PC-3 (cell line): ENCODE results near the gene CHRNB2. TPM values are rescaled to one million over a fixed set of nuclear protein-coding genes. Genes with fewer than 3 reads are reported as not detected.

Source experiments
- ATAC-seq: fragments of 200-7000 bp; cut with Tn5 transposase; 2 replicates; pipeline ENCODE4 v1.9.1; 2020; ENCODE audit warnings: mild to moderate bottlenecking, moderate library complexity
- BruUV-seq: library from RNA; stranded (reverse); fragments of 400-500 nt; replicated peaks from 2 replicates; lab custom pipeline; 2021; lab: Mats Ljungman, UMichigan
- CTCF ChIA-PET: fragments of 300-600 bp; sonication (Branson Sonifier 250); formaldehyde crosslinking; loops from one replicate; lab custom pipeline; 2022; ENCODE audit warnings: antibody characterized with exemption; lab: Charles Lee
- POLR2A ChIA-PET: fragments of 300-600 bp; sonication (Branson Sonifier 250); formaldehyde crosslinking; loops from one replicate; lab custom pipeline; 2022; ENCODE audit warnings: antibody characterized with exemption; ENCODE audit not compliant: unreplicated experiment; lab: Charles Lee
- DNase-seq: peaks from one replicate; pipeline ENCODE4 v3.0.0-alpha.2; 2015
- H2AFZ ChIP-seq: fragments of 300-600 bp; sonication (generic); 2 replicates; pipeline ENCODE4 v1.6.0; 2016; ENCODE audit warnings: antibody characterized with exemption, low read length
- H3F3A ChIP-seq: fragments of 300-600 bp; sonication (generic); one replicate; pipeline ENCODE4 v1.6.0; 2017; ENCODE audit warnings: antibody characterized with exemption, low read length, control low read depth, mild to moderate bottlenecking; ENCODE audit not compliant: unreplicated experiment
- H3K27ac ChIP-seq: fragments of 300-600 bp; sonication (generic); 2 replicates; pipeline ENCODE4 v1.5.1; 2016; ENCODE audit warnings: mild to moderate bottlenecking, low read length
- H3K27me3 ChIP-seq: fragments of 300-600 bp; sonication (generic); 2 replicates; pipeline ENCODE4 v1.6.1; 2016; ENCODE audit warnings: low read length, mixed read lengths
- H3K36me3 ChIP-seq: fragments of 300-600 bp; sonication (generic); 2 replicates; pipeline ENCODE4 v1.6.1; 2016; ENCODE audit warnings: low read depth, mixed run types, low read length, mixed read lengths
- H3K4me1 ChIP-seq: fragments of 300-600 bp; sonication (generic); 2 replicates; pipeline ENCODE4 v1.5.1; 2016; ENCODE audit warnings: low read length; ENCODE audit not compliant: insufficient read depth
- H3K4me2 ChIP-seq: fragments of 300-600 bp; sonication (generic); 2 replicates; pipeline ENCODE4 v1.6.0; 2016; ENCODE audit warnings: low read length
- H3K4me3 ChIP-seq: fragments of 300-600 bp; sonication (generic); 2 replicates; pipeline ENCODE4 v1.5.1; 2016; ENCODE audit warnings: mild to moderate bottlenecking, low read length, mixed read lengths
- H3K79me2 ChIP-seq: fragments of 300-600 bp; sonication (generic); 2 replicates; pipeline ENCODE4 v1.6.1; 2017; ENCODE audit warnings: low read length, mixed read lengths
- H3K9ac ChIP-seq: fragments of 300-600 bp; sonication (generic); 2 replicates; pipeline ENCODE4 v1.6.0; 2016; ENCODE audit warnings: mild to moderate bottlenecking, low read length
- H3K9me2 ChIP-seq: fragments of 300-600 bp; sonication (generic); replicated peaks from 2 replicates; pipeline ENCODE4 v1.6.1; 2016; ENCODE audit warnings: mixed run types, low read length, mixed read lengths
- H3K9me3 ChIP-seq: fragments of 300-600 bp; sonication (generic); 2 replicates; pipeline ENCODE4 v1.6.1; 2016; ENCODE audit warnings: low read length, mixed read lengths
- H4K20me1 ChIP-seq: fragments of 300-600 bp; sonication (generic); 2 replicates; pipeline ENCODE4 v1.6.1; 2016; ENCODE audit warnings: low read length, mixed read lengths
- EZH2 ChIP-seq: fragments of 300-600 bp; sonication (generic); IDR thresholded peaks from one replicate; pipeline ENCODE4 v1.6.1; 2017; ENCODE audit warnings: antibody characterized with exemption, mild to moderate bottlenecking, low read length; ENCODE audit not compliant: unreplicated experiment
- EZH2phosphoT487 ChIP-seq: fragments of 300-600 bp; sonication (generic); IDR thresholded peaks from 2 replicates; pipeline ENCODE4 v1.6.1; 2018; ENCODE audit warnings: mild to moderate bottlenecking, antibody characterized with exemption, low read length, borderline replicate concordance
- intact Hi-C: fragments of 100-400 bp; cut with micrococcal nuclease; formaldehyde crosslinking; loops from 2 replicates; pipeline ENCODE4 v1.9.0; 2023
- total RNA-seq: library from RNA; depleted of rRNA; stranded (reverse); fragments of >200 nt; gene quantifications from 2 replicates; pipeline ENCODE4 v1.2.3, GENCODE V29; 2014
- TF ChIP-seq, protein P1 (sequence below): fragments of 300-600 bp; sonication (generic); conservative IDR thresholded peaks from 2 replicates; pipeline ENCODE4 v1.5.1; 2017; ENCODE audit warnings: antibody characterized with exemption, low read depth, mild to moderate bottlenecking, low read length

Gene CHRNB2
- total RNA-seq, 1 experiment from 2014 or later = not detected

- DNase-seq = no peak
- H3K79me2 ChIP-seq = peaks cover 98% of the 10 kb centered on the region
- peaks cover 7% of the 10 kb centered on the region for H3K4me1 ChIP-seq
- POLR2A ChIA-PET = no interaction called here
- H2AFZ ChIP-seq = no peak overlapping the region
- no peak overlapping the region for H3K4me3 ChIP-seq
- BruUV-seq = no TSS peak
- H3K27ac ChIP-seq = no peak overlapping the region
- H3K9me3 ChIP-seq = no peaks in the 10 kb centered on the region
- no peak for ATAC-seq
- H3K27me3 ChIP-seq = no peaks in the 10 kb centered on the region
- intact Hi-C loops = no loop called here
- TF ChIP-seq, protein P1, sequence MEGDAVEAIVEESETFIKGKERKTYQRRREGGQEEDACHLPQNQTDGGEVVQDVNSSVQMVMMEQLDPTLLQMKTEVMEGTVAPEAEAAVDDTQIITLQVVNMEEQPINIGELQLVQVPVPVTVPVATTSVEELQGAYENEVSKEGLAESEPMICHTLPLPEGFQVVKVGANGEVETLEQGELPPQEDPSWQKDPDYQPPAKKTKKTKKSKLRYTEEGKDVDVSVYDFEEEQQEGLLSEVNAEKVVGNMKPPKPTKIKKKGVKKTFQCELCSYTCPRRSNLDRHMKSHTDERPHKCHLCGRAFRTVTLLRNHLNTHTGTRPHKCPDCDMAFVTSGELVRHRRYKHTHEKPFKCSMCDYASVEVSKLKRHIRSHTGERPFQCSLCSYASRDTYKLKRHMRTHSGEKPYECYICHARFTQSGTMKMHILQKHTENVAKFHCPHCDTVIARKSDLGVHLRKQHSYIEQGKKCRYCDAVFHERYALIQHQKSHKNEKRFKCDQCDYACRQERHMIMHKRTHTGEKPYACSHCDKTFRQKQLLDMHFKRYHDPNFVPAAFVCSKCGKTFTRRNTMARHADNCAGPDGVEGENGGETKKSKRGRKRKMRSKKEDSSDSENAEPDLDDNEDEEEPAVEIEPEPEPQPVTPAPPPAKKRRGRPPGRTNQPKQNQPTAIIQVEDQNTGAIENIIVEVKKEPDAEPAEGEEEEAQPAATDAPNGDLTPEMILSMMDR = no peak
- no peak for TF ChIP-seq EZH2phosphoT487
- TF ChIP-seq EZH2 = no peak
- H3K9ac ChIP-seq = no peak overlapping the region
- no peaks in the 10 kb centered on the region for H3F3A ChIP-seq
- H3K9me2 ChIP-seq = no peaks in the 10 kb centered on the region
- H3K36me3 ChIP-seq = peaks cover 9% of the 10 kb centered on the region; the same call in 1 of the 2 replicates
- H3K4me2 ChIP-seq = no peak overlapping the region
- peaks cover 24% of the 10 kb centered on the region; the same call in 1 of the 2 replicates for H4K20me1 ChIP-seq
- CTCF ChIA-PET = no interaction called here
Observed at GRCh38 chr1:154622503-154623039, 55.0 kb downstream of the CHRNB2 start.

- Histone ChIP-seq H3K4me2 (no peak overlapping the region), H3F3A (no peaks in the 10 kb centered on the region), H3K27ac (no peak overlapping the region), H3K4me3 (no peak overlapping the region), H3K9me3 (no peaks in the 10 kb centered on the region), H3K79me2 (peaks cover 96% of the 10 kb centered on the region), H3K36me3 (peaks cover 9% of the 10 kb centered on the region; the same call in 1 of the 2 replicates), H3K9ac (no peak overlapping the region), H3K4me1 (peaks cover 11% of the 10 kb centered on the region), H2AFZ (no peak overlapping the region), H3K27me3 (no peaks in the 10 kb centered on the region), H4K20me1 (peaks cover 24% of the 10 kb centered on the region; the same call in 1 of the 2 replicates), H3K9me2 (no peaks in the 10 kb centered on the region)
- TF ChIP-seq, protein P1 = no peak
- TF ChIP-seq EZH2phosphoT487 = no peak
- TF ChIP-seq EZH2 = no peak
- POLR2A ChIA-PET = no interaction called here
- DNase-seq (no peak), ATAC-seq (no peak)
- intact Hi-C loops = no loop called here
- BruUV-seq = no TSS peak
- CTCF ChIA-PET = no interaction called here
Observed at GRCh38 chr1:154623358-154623757, 55.8 kb downstream of the CHRNB2 start.
